HEK293T (cell line): ENCODE results near the gene RTF2.

Experiments
- ARNT ChIP-seq: fragments of 450-650 bp; IDR thresholded peaks from 2 replicates; pipeline ENCODE4 v1.6.1; 2017; ENCODE audit warnings: mild to moderate bottlenecking
- BHLHE40 ChIP-seq: fragments of 450-650 bp; IDR thresholded peaks from 2 replicates; pipeline ENCODE4 v1.6.1; 2016; ENCODE audit warnings: mild to moderate bottlenecking, moderate library complexity, borderline replicate concordance
- FOXA1 ChIP-seq: fragments of 450-650 bp; IDR thresholded peaks from 2 replicates; pipeline ENCODE4 v1.6.1; 2016; ENCODE audit warnings: mild to moderate bottlenecking
- FOXK2 ChIP-seq: fragments of 450-650 bp; IDR thresholded peaks from 2 replicates; pipeline ENCODE4 v1.6.1; 2016; ENCODE audit warnings: mild to moderate bottlenecking
- FOXM1 ChIP-seq: fragments of 450-650 bp; IDR thresholded peaks from 2 replicates; pipeline ENCODE4 v1.6.1; 2017; ENCODE audit warnings: mild to moderate bottlenecking, borderline replicate concordance
- HDGF ChIP-seq: fragments of 450-650 bp; IDR thresholded peaks from 2 replicates; pipeline ENCODE4 v1.6.1; 2017; ENCODE audit warnings: antibody characterized with exemption, borderline replicate concordance
- L3MBTL2 ChIP-seq: fragments of 450-650 bp; conservative IDR thresholded peaks from 2 replicates; pipeline ENCODE4 v1.6.1; 2016; ENCODE audit warnings: mild to moderate bottlenecking
- NFRKB ChIP-seq: fragments of 450-650 bp; IDR thresholded peaks from 2 replicates; pipeline ENCODE4 v1.6.1; 2016; ENCODE audit warnings: mild to moderate bottlenecking, moderate library complexity
- SP1 ChIP-seq: fragments of 450-650 bp; IDR thresholded peaks from 2 replicates; pipeline ENCODE4 v1.6.1; 2017
- TARDBP ChIP-seq: fragments of 450-650 bp; IDR thresholded peaks from 2 replicates; pipeline ENCODE4 v1.6.1; 2016
- ZNF384 ChIP-seq: fragments of 450-650 bp; IDR thresholded peaks from 2 replicates; pipeline ENCODE4 v1.6.1; 2016
- TF ChIP-seq, protein P1 (sequence below): fragments of 450-650 bp; IDR thresholded peaks from 2 replicates; pipeline ENCODE4 v1.6.1; 2016

DNA sequence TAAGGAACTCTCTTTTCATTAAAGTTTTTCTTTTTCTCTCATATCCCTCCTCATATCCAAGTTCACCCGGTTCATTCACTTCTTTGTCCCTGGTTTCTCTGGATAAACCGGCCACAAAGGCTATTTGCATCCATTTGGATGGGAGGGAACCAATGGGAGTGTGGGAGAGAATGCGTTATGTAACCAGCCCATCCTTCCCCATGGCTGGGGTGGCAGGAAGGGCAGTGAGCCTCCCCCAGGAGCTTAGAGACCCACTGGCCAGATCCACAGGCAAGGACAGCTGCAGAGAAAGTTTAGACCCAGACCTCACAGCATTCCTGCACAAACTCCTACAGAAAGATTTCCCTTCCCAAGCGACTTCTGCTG, 45.6 kb upstream of the RTF2 start:
- TF ChIP-seq FOXA1 (no peak), TARDBP (no peak), HDGF (no peak), L3MBTL2 (no peak), SP1 (no peak), NFRKB (no peak), ZNF384 (no peak), FOXK2 (no peak), BHLHE40 (no peak), ARNT (no peak), FOXM1 (no peak)
- TF ChIP-seq, protein P1, sequence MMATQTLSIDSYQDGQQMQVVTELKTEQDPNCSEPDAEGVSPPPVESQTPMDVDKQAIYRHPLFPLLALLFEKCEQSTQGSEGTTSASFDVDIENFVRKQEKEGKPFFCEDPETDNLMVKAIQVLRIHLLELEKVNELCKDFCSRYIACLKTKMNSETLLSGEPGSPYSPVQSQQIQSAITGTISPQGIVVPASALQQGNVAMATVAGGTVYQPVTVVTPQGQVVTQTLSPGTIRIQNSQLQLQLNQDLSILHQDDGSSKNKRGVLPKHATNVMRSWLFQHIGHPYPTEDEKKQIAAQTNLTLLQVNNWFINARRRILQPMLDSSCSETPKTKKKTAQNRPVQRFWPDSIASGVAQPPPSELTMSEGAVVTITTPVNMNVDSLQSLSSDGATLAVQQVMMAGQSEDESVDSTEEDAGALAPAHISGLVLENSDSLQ = no peak
